Measurements from ENCODE around the gene MVK. TPM values are rescaled to one million over a fixed set of nuclear protein-coding genes. Genes with fewer than 3 reads are reported as not detected.

MVK gene
- total RNA-seq, 1 donor from 2014 or later = 53.1 TPM

DNA sequence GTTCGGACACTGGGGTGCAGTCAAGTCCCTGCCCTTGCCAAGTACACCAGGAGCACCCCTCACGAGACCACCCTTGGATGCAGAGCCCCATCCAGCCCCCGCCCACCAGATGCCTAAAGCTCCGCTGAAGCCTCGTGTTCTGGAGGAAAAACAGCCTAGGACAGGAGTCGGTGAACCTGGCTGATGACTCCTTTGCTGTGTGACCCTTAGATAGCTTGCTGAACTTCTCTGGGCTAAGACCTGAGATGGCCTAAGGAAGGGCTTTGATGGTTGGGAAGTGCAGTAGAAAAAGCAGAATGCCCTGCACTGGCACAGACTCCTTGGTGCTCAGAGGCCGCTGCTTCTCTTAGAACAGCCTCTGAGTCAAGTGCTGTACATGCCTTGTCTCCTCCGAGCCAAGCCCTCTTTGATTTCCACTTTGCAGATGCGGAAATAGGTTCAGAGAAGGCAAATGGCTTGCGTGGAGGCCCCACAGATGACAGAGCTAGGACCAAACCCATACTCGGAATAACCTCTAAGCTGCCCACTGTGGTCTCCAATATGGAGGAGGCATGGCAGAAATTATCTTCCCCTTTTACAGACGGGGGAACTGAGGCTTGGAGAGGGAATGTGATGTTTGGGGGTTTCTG, 52.3 kb downstream of the MVK start:
- Histone ChIP-seq H3K36me3 (no peaks in the 10 kb centered on the region), H3K4me1 (no peaks in the 10 kb centered on the region), H3K9me3 (no peaks in the 10 kb centered on the region), H3K27me3 (no peaks in the 10 kb centered on the region), H3K27ac (no peak overlapping the region), H3K4me3 (no peak overlapping the region)
- intact Hi-C loops (cut with DNase I) = no loop called here
- no peak for DNase-seq (ENCODE audit: low spot score in 2 of 2)
- TF ChIP-seq, protein P1, sequence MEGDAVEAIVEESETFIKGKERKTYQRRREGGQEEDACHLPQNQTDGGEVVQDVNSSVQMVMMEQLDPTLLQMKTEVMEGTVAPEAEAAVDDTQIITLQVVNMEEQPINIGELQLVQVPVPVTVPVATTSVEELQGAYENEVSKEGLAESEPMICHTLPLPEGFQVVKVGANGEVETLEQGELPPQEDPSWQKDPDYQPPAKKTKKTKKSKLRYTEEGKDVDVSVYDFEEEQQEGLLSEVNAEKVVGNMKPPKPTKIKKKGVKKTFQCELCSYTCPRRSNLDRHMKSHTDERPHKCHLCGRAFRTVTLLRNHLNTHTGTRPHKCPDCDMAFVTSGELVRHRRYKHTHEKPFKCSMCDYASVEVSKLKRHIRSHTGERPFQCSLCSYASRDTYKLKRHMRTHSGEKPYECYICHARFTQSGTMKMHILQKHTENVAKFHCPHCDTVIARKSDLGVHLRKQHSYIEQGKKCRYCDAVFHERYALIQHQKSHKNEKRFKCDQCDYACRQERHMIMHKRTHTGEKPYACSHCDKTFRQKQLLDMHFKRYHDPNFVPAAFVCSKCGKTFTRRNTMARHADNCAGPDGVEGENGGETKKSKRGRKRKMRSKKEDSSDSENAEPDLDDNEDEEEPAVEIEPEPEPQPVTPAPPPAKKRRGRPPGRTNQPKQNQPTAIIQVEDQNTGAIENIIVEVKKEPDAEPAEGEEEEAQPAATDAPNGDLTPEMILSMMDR (IDR thresholded peaks at IDR 0.05) = no peak

- H3K4me1 ChIP-seq = no peaks in the 10 kb centered on the region
- no peak for DNase-seq (ENCODE audit: low spot score in 2 of 2)
- no peaks in the 10 kb centered on the region for H3K27me3 ChIP-seq
- H3K4me3 ChIP-seq = no peak overlapping the region
- intact Hi-C loops (cut with DNase I) = no loop called here
- no peaks in the 10 kb centered on the region for H3K36me3 ChIP-seq
- no peaks in the 10 kb centered on the region for H3K9me3 ChIP-seq
- TF ChIP-seq, protein P1 (IDR thresholded peaks at IDR 0.05) = no peak
- no peak overlapping the region for H3K27ac ChIP-seq
These were observed 53.0 kb downstream of the MVK start for GRCh38 chr12:109626378-109627115.

DNA sequence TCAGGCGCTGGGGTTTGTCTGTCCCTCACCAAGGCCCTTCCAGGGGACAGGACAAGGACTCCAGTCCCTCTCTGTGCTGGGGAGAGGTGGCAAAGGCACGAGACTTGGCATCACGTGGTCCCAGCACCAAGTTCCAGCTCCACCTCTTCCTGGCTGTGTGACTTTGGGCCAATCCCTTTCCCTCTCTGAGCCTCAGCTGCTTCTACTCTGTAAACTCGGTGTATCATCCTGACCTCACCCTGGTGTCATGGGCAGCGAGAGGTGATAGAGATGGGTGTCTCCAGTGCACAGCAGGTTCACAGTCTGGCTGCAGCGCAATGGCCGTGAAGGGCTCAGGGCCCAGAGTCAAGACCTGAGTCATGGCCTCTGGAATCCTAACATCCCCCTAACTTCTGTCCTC, 54.0 kb downstream of the MVK start:
- no peak overlapping the region for H3K27ac ChIP-seq
- no peaks in the 10 kb centered on the region for H3K9me3 ChIP-seq
- no peak overlapping the region for H3K4me3 ChIP-seq
- DNase-seq (ENCODE audit: low spot score in 2 of 2) = no peak
- TF ChIP-seq, protein P1 (IDR thresholded peaks at IDR 0.05) = no peak
- intact Hi-C loops (cut with DNase I) = no loop called here
- no peaks in the 10 kb centered on the region for H3K4me1 ChIP-seq
- H3K27me3 ChIP-seq = no peaks in the 10 kb centered on the region
- no peaks in the 10 kb centered on the region for H3K36me3 ChIP-seq

GRCh38 chr12:109630107-109630506, 56.5 kb downstream of the MVK start:
- H3K4me1 ChIP-seq = no peaks in the 10 kb centered on the region
- no peaks in the 10 kb centered on the region for H3K27me3 ChIP-seq
- DNase-seq (ENCODE audit: low spot score in 2 of 2) = no peak
- TF ChIP-seq, protein P1 (IDR thresholded peaks at IDR 0.05) = no peak
- H3K27ac ChIP-seq = no peak overlapping the region
- H3K36me3 ChIP-seq = no peaks in the 10 kb centered on the region
- intact Hi-C loops (cut with DNase I) = no loop called here
- H3K4me3 ChIP-seq = no peak overlapping the region
- no peaks in the 10 kb centered on the region for H3K9me3 ChIP-seq

- no peak overlapping the region for H3K4me3 ChIP-seq
- H3K9me3 ChIP-seq = no peaks in the 10 kb centered on the region
- DNase-seq (ENCODE audit: low spot score in 2 of 2) = no peak
- H3K36me3 ChIP-seq = no peaks in the 10 kb centered on the region
- H3K27me3 ChIP-seq = no peaks in the 10 kb centered on the region
- TF ChIP-seq, protein P1 (IDR thresholded peaks at IDR 0.05) = no peak
- intact Hi-C loops (cut with DNase I) = no loop called here
- H3K4me1 ChIP-seq = no peaks in the 10 kb centered on the region
- H3K27ac ChIP-seq = no peak overlapping the region
These were observed 57.2 kb downstream of the MVK start for GRCh38 chr12:109630815-109631214.

Data from ascending aorta (tissue), 2 donors.